ENCODE data around the gene RAB27A. TPM values are rescaled to one million over a fixed set of nuclear protein-coding genes. Genes with fewer than 3 reads are reported as not detected.

The RAB27A gene
- total and polyA plus RNA-seq, 9 of the 15 experiments (the other 6 are each of a cell fraction or from before 2014, with no cell fraction given): 31.5 to 171 (median 80.4) TPM

DNA sequence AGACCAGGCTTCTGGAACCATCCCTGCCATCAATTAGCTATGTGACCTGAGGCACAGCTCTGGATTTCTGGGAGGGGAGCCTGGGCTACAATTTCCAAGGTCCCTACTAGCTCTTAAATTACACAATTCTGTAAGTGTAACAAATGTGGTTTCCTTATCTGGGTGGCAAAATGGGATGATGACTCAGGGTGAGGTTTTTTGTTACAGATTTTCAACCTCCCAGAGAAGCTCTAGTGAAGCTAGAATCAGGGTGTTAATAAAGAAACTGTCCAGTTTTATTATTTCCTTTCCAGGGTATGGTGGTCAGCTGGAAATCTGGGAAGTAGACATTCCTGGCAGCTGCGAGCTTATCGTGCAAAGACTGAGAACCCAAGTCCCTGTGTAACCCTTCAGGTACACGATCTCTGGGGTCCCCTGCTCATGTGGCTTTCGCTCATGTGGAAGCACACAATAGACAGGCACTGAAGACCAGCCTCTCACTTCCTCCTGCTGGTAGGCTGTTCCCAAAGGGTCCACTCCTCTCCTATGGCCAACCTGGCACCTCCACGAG, 7.3 kb downstream of the RAB27A start (continued):
- TF ChIP-seq MTA1 (IDR thresholded peaks at IDR 0.05; ENCODE audit: borderline replicate concordance): no peak
- TF ChIP-seq KDM1A (IDR thresholded peaks at IDR 0.05): peak; percentile 95
- 0 out of 2 replicates have a peak, but pooled peaks have one; percentile 35 for TF ChIP-seq RBFOX2 (IDR thresholded peaks at IDR 0.05; ENCODE audit: low read depth, low read length)
- TF ChIP-seq, protein P1, sequence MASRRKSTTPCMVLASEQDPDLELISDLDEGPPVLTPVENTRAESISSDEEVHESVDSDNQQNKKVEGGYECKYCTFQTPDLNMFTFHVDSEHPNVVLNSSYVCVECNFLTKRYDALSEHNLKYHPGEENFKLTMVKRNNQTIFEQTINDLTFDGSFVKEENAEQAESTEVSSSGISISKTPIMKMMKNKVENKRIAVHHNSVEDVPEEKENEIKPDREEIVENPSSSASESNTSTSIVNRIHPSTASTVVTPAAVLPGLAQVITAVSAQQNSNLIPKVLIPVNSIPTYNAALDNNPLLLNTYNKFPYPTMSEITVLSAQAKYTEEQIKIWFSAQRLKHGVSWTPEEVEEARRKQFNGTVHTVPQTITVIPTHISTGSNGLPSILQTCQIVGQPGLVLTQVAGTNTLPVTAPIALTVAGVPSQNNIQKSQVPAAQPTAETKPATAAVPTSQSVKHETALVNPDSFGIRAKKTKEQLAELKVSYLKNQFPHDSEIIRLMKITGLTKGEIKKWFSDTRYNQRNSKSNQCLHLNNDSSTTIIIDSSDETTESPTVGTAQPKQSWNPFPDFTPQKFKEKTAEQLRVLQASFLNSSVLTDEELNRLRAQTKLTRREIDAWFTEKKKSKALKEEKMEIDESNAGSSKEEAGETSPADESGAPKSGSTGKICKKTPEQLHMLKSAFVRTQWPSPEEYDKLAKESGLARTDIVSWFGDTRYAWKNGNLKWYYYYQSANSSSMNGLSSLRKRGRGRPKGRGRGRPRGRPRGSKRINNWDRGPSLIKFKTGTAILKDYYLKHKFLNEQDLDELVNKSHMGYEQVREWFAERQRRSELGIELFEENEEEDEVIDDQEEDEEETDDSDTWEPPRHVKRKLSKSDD (conservative IDR thresholded peaks at IDR 0.05; ENCODE audit: low read length): no peak
- peak; percentile 98 for TF ChIP-seq ZNF766 (CRISPR knock-in tag; conservative IDR thresholded peaks at IDR 0.05)
- TF ChIP-seq ARID1B (IDR thresholded peaks at IDR 0.05): peak; percentile 91
- TF ChIP-seq PHB2 (IDR thresholded peaks at IDR 0.05; ENCODE audit: low read depth): no peak
- TF ChIP-seq HDAC1 (IDR thresholded peaks at IDR 0.05): peak in 1 of 2 experiments; percentile 73; a peak in 1 of 4 replicates
- no peak for TF ChIP-seq ZFP1 (CRISPR knock-in tag; IDR thresholded peaks at IDR 0.05)
- TF ChIP-seq, protein P2, sequence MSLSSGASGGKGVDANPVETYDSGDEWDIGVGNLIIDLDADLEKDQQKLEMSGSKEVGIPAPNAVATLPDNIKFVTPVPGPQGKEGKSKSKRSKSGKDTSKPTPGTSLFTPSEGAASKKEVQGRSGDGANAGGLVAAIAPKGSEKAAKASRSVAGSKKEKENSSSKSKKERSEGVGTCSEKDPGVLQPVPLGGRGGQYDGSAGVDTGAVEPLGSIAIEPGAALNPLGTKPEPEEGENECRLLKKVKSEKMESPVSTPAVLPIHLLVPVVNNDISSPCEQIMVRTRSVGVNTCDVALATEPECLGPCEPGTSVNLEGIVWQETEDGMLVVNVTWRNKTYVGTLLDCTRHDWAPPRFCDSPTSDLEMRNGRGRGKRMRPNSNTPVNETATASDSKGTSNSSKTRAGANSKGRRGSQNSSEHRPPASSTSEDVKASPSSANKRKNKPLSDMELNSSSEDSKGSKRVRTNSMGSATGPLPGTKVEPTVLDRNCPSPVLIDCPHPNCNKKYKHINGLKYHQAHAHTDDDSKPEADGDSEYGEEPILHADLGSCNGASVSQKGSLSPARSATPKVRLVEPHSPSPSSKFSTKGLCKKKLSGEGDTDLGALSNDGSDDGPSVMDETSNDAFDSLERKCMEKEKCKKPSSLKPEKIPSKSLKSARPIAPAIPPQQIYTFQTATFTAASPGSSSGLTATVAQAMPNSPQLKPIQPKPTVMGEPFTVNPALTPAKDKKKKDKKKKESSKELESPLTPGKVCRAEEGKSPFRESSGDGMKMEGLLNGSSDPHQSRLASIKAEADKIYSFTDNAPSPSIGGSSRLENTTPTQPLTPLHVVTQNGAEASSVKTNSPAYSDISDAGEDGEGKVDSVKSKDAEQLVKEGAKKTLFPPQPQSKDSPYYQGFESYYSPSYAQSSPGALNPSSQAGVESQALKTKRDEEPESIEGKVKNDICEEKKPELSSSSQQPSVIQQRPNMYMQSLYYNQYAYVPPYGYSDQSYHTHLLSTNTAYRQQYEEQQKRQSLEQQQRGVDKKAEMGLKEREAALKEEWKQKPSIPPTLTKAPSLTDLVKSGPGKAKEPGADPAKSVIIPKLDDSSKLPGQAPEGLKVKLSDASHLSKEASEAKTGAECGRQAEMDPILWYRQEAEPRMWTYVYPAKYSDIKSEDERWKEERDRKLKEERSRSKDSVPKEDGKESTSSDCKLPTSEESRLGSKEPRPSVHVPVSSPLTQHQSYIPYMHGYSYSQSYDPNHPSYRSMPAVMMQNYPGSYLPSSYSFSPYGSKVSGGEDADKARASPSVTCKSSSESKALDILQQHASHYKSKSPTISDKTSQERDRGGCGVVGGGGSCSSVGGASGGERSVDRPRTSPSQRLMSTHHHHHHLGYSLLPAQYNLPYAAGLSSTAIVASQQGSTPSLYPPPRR (CRISPR knock-in tag; IDR thresholded peaks at IDR 0.05; ENCODE audit: borderline replicate concordance): no peak
- TF ChIP-seq, protein P3, sequence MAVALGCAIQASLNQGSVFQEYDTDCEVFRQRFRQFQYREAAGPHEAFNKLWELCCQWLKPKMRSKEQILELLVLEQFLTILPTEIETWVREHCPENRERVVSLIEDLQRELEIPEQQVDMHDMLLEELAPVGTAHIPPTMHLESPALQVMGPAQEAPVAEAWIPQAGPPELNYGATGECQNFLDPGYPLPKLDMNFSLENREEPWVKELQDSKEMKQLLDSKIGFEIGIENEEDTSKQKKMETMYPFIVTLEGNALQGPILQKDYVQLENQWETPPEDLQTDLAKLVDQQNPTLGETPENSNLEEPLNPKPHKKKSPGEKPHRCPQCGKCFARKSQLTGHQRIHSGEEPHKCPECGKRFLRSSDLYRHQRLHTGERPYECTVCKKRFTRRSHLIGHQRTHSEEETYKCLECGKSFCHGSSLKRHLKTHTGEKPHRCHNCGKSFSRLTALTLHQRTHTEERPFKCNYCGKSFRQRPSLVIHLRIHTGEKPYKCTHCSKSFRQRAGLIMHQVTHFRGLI (CRISPR knock-in tag; IDR thresholded peaks at IDR 0.05): no peak
